H1 (cell line): Measurements from ENCODE around the gene LCOR. TPM values are rescaled to one million over a fixed set of nuclear protein-coding genes. Genes with fewer than 3 reads are reported as not detected.

Experiments
- CTCF ChIA-PET: fragments of 300-600 bp; sonication (Branson Sonifier 250); formaldehyde crosslinking; loops from one replicate; lab custom pipeline; 2021; ENCODE audit not compliant: partially characterized antibody; lab: Charles Lee
- POLR2A ChIA-PET: fragments of 300-600 bp; sonication (Branson Sonifier 250); formaldehyde crosslinking; loops from one replicate; lab custom pipeline; 2021; ENCODE audit warnings: inconsistent platforms; ENCODE audit not compliant: partially characterized antibody; lab: Charles Lee
- DNase-seq, 2 experiments: peaks; one replicate each; pipeline versions ENCODE4 v3.0.0 to v3.0.0-alpha.2; 2010 to 2022; ENCODE audit warnings: low spot score in 2 of 2, low read depth in 1 of 2, mixed read lengths in 1 of 2
- FAIRE-seq: peaks from 2 replicates; lab custom pipeline; 2011; peaks lifted over from hg19 to GRCh38; lab: Jason Lieb, UNC
- H2AFZ ChIP-seq: 2 replicates; pipeline ENCODE4 v1.8.1; 2012; ENCODE audit warnings: low read length, inconsistent platforms
- H2AK5ac ChIP-seq: 2 replicates; pipeline ENCODE4 v1.6.1; 2013; ENCODE audit warnings: low read depth, low read length
- H2BK120ac ChIP-seq: replicated peaks from 2 replicates; pipeline ENCODE3; 2013; ENCODE audit warnings: low read depth, low read length, inconsistent platforms
- H2BK12ac ChIP-seq: 2 replicates; pipeline ENCODE4 v1.6.1; 2013; ENCODE audit warnings: low read depth, low read length
- H2BK15ac ChIP-seq: 2 replicates; pipeline ENCODE4 v1.6.1; 2013; ENCODE audit warnings: low read length
- H2BK20ac ChIP-seq: 2 replicates; pipeline ENCODE4 v1.6.1; 2013; ENCODE audit warnings: low read length
- H2BK5ac ChIP-seq: 2 replicates; pipeline ENCODE4 v1.6.1; 2013; ENCODE audit warnings: low read depth, low read length
- H3K14ac ChIP-seq: 2 replicates; pipeline ENCODE4 v1.6.1; 2013; ENCODE audit warnings: inconsistent platforms; ENCODE audit not compliant: insufficient read length
- H3K18ac ChIP-seq: 2 replicates; pipeline ENCODE4 v1.6.1; 2013; ENCODE audit warnings: low read length; ENCODE audit errors: extremely low read depth
- H3K23ac ChIP-seq: 2 replicates; pipeline ENCODE4 v1.6.1; 2013; ENCODE audit warnings: inconsistent platforms; ENCODE audit not compliant: insufficient read length
- H3K23me2 ChIP-seq: 2 replicates; pipeline ENCODE4 v1.6.1; 2013; ENCODE audit warnings: low read depth, low read length
- H3K27ac ChIP-seq: 2 replicates; pipeline ENCODE4 v1.6.1; 2011; ENCODE audit warnings: low read depth, low read length, inconsistent platforms
- H3K27me3 ChIP-seq, 4 experiments: replicated peaks in 1 of 4; 1 replicate in 1 of 4; 2 replicates in 3 of 4; pipeline versions ENCODE4 v1.6.1 to v1.8.1; 2011 to 2013; ENCODE audit warnings: low read length in 3 of 4, mild to moderate bottlenecking in 3 of 4, inconsistent platforms in 2 of 4, mixed read lengths in 2 of 4, moderate library complexity in 1 of 4; ENCODE audit not compliant: control insufficient read depth in 3 of 4, insufficient read depth in 3 of 4; ENCODE audit errors: extremely low read depth in 1 of 4
- H3K36me3 ChIP-seq, 4 experiments: 2 replicates each; pipeline versions ENCODE4 v1.6.1 to v1.8.1; 2011 to 2013; ENCODE audit warnings: mild to moderate bottlenecking in 4 of 4, low read length in 3 of 4, moderate library complexity in 2 of 4, control low read depth in 1 of 4, inconsistent platforms in 1 of 4; ENCODE audit not compliant: insufficient read depth in 4 of 4, control insufficient read depth in 2 of 4
- H3K4ac ChIP-seq: replicated peaks from 2 replicates; pipeline ENCODE3; 2013; ENCODE audit warnings: low read length, low read depth, mixed read lengths, inconsistent platforms; ENCODE audit not compliant: insufficient read length
- H3K4me1 ChIP-seq, 4 experiments: replicated peaks in 1 of 4; 1 replicate in 1 of 4; 2 replicates in 3 of 4; pipeline versions ENCODE4 v1.6.1 to v1.8.1; 2011 to 2013; ENCODE audit warnings: low read length in 3 of 4, inconsistent platforms in 2 of 4, mixed read lengths in 1 of 4; ENCODE audit not compliant: insufficient read depth in 4 of 4, control insufficient read depth in 3 of 4
- H3K4me2 ChIP-seq, 2 experiments: 2 replicates each; pipeline versions ENCODE4 v1.6.1 to v1.8.1; 2011 to 2013; ENCODE audit warnings: low read depth in 2 of 2, low read length in 2 of 2, control low read depth in 1 of 2, inconsistent platforms in 1 of 2, mild to moderate bottlenecking in 1 of 2; ENCODE audit not compliant: insufficient read depth in 1 of 2
- H3K4me3 ChIP-seq, 4 experiments: fragments of 200-600, 300-600 bp in 1 of 4; sonication (generic), shearing (Covaris generic), sonication (Bioruptor Twin) in 1 of 4; 2 replicates each; pipeline versions ENCODE4 v1.5.1 to v1.8.1; 2011 to 2016; ENCODE audit warnings: low read length in 4 of 4, low read depth in 3 of 4, control low read depth in 2 of 4, inconsistent platforms in 2 of 4, mild to moderate bottlenecking in 2 of 4, mixed read lengths in 1 of 4, moderate library complexity in 1 of 4; ENCODE audit not compliant: insufficient read depth in 2 of 4; ENCODE audit errors: extremely low read depth in 1 of 4
- H3K56ac ChIP-seq: replicated peaks from 2 replicates; pipeline ENCODE3; 2013; ENCODE audit warnings: low read depth, mild to moderate bottlenecking, mixed read lengths, low read length, inconsistent platforms; ENCODE audit not compliant: insufficient read length
- H3K79me1 ChIP-seq: 2 replicates; pipeline ENCODE4 v1.6.1; 2013; ENCODE audit warnings: low read depth, low read length, control low read depth
- H3K79me2 ChIP-seq, 2 experiments: 2 replicates each; pipeline versions ENCODE4 v1.6.1 to v1.8.1; 2012 to 2013; ENCODE audit warnings: low read length in 2 of 2, mild to moderate bottlenecking in 2 of 2, inconsistent platforms in 1 of 2; ENCODE audit not compliant: insufficient read depth in 2 of 2, control insufficient read depth in 1 of 2
- H3K9ac ChIP-seq, 4 experiments: replicated peaks in 1 of 4; 1 replicate in 1 of 4; 2 replicates in 3 of 4; pipeline versions ENCODE4 v1.6.1 to v1.8.1; 2011 to 2013; ENCODE audit warnings: low read depth in 3 of 4, low read length in 3 of 4, control low read depth in 2 of 4, mild to moderate bottlenecking in 2 of 4, moderate library complexity in 2 of 4, inconsistent platforms in 1 of 4; ENCODE audit errors: extremely low read depth in 1 of 4
- H3K9me3 ChIP-seq, 2 experiments: 2 replicates each; pipeline versions ENCODE4 v1.6.1 to v1.8.1; 2012 to 2013; ENCODE audit warnings: mild to moderate bottlenecking in 2 of 2, moderate library complexity in 2 of 2, control low read depth in 1 of 2, inconsistent platforms in 1 of 2, low read depth in 1 of 2, low read length in 1 of 2, mixed read lengths in 1 of 2; ENCODE audit not compliant: insufficient read depth in 2 of 2
- H4K20me1 ChIP-seq, 2 experiments: replicated peaks in 1 of 2; 2 replicates each; pipeline versions ENCODE3 to v1.8.1; 2011 to 2013; ENCODE audit warnings: inconsistent platforms in 2 of 2, low read length in 2 of 2, mild to moderate bottlenecking in 1 of 2; ENCODE audit not compliant: insufficient read depth in 2 of 2, control insufficient read depth in 1 of 2
- H4K5ac ChIP-seq: 2 replicates; pipeline ENCODE4 v1.6.1; 2013; ENCODE audit warnings: low read length, low read depth, mixed read lengths, inconsistent platforms; ENCODE audit not compliant: insufficient read length
- H4K8ac ChIP-seq: 2 replicates; pipeline ENCODE4 v1.8.0; 2013; ENCODE audit warnings: mild to moderate bottlenecking, moderate library complexity, low read length, inconsistent platforms; ENCODE audit not compliant: insufficient read depth; ENCODE audit errors: extremely low read depth
- H4K91ac ChIP-seq: replicated peaks from 2 replicates; pipeline ENCODE3; 2013; ENCODE audit warnings: low read length, mixed read lengths, inconsistent platforms; ENCODE audit not compliant: insufficient read length
- CEBPB ChIP-seq: IDR thresholded peaks from 2 replicates; pipeline ENCODE4 v1.6.1; 2012; ENCODE audit warnings: low read depth, low read length
- CHD1 ChIP-seq: IDR thresholded peaks from 2 replicates; pipeline ENCODE4 v1.6.1; 2012; ENCODE audit warnings: low read depth, low read length, improper control_type of control experiment
- KDM5A ChIP-seq: fragments of 200-600 bp; IDR thresholded peaks from 2 replicates; pipeline ENCODE4 v1.7.1; 2012; ENCODE audit warnings: mild to moderate bottlenecking, low read length, inconsistent platforms, mixed read lengths
- MAFK ChIP-seq: IDR thresholded peaks from 2 replicates; pipeline ENCODE4 v1.6.1; 2012; ENCODE audit warnings: low read depth, mild to moderate bottlenecking, improper control_type of control experiment, low read length
- NRF1 ChIP-seq: IDR thresholded peaks from 2 replicates; pipeline ENCODE4 v1.6.1; 2011; ENCODE audit warnings: mild to moderate bottlenecking, low read depth, low read length, improper control_type of control experiment
- RXRA ChIP-seq: IDR thresholded peaks from 2 replicates; pipeline ENCODE4 v1.6.1; 2011; ENCODE audit warnings: low read depth, mild to moderate bottlenecking, low read length, moderate library complexity; ENCODE audit not compliant: insufficient read depth
- SIX5 ChIP-seq: IDR thresholded peaks from 2 replicates; pipeline ENCODE4 v1.6.1; 2011; ENCODE audit warnings: mild to moderate bottlenecking, low read depth, low read length
- SUZ12 ChIP-seq: fragments of 200-600 bp; sonication (generic); IDR thresholded peaks from 2 replicates; pipeline ENCODE4 v1.6.1; 2012; ENCODE audit warnings: mild to moderate bottlenecking, inconsistent platforms, low read length, moderate library complexity, mixed read lengths
- TEAD4 ChIP-seq: IDR thresholded peaks from 2 replicates; pipeline ENCODE4 v1.6.1; 2012; ENCODE audit warnings: low read depth, low read length, inconsistent platforms, mixed read lengths
- WGBS, 2 experiments: shearing (Covaris generic) in 1 of 2; methylation state at CpG; one replicate each; pipeline versions ENCODE4 v1.1.6 to v1.1.7; 2013 to 2015; ENCODE audit warnings: low lambda C conversion rate in 2 of 2, mixed read lengths in 2 of 2, inconsistent platforms in 1 of 2, low coverage in 1 of 2, missing lambda C conversion rate in 1 of 2; ENCODE audit not compliant: insufficient replicate concordance in 2 of 2, insufficient coverage in 1 of 2, insufficient read length in 1 of 2; ENCODE audit errors: extremely low coverage in 1 of 2, missing lambda C conversion rate in 1 of 2; 5-methylcytosine and 5-hydroxymethylcytosine counted together
- polyA plus RNA-seq, 7 experiments: library from polyadenylated mRNA; depleted of rRNA in 3 of 7; stranded (reverse) in 5 of 7; unstranded in 2 of 7; fragments of >200 nt in 5 of 7; fragments of 200-250 nt in 2 of 7; gene quantifications; 1 replicate in 5 of 7; 2 replicates in 1 of 7; 4 replicates in 1 of 7; pipeline versions ENCODE4 v1.2.1 to v1.2.3, GENCODE V29; 2011 to 2013; ENCODE audit warnings: missing spikeins in 2 of 7, mixed read lengths in 2 of 7
- total RNA-seq: library from RNA; stranded (reverse); fragmentation: NEBNext Ultra II Directional; extraction: Animal tissue kit (Norgen Biotek cat#: 25700); gene quantifications from 2 replicates; pipeline ENCODE4 v1.2.1, GENCODE V29; 2021
- TF ChIP-seq, protein P1 (sequence below): IDR thresholded peaks from 2 replicates; pipeline ENCODE4 v1.6.1; 2012; ENCODE audit warnings: inconsistent platforms
- TF ChIP-seq, protein P2 (sequence below): IDR thresholded peaks from 2 replicates; pipeline ENCODE4 v1.6.1; 2011; ENCODE audit warnings: low read length, improper control_type of control experiment

LCOR gene
- total and polyA plus RNA-seq, 2 of the 8 experiments (the other 6 are each of a cell fraction or from before 2014, with no cell fraction given) = 4.7 to 25.5 TPM

DNA sequence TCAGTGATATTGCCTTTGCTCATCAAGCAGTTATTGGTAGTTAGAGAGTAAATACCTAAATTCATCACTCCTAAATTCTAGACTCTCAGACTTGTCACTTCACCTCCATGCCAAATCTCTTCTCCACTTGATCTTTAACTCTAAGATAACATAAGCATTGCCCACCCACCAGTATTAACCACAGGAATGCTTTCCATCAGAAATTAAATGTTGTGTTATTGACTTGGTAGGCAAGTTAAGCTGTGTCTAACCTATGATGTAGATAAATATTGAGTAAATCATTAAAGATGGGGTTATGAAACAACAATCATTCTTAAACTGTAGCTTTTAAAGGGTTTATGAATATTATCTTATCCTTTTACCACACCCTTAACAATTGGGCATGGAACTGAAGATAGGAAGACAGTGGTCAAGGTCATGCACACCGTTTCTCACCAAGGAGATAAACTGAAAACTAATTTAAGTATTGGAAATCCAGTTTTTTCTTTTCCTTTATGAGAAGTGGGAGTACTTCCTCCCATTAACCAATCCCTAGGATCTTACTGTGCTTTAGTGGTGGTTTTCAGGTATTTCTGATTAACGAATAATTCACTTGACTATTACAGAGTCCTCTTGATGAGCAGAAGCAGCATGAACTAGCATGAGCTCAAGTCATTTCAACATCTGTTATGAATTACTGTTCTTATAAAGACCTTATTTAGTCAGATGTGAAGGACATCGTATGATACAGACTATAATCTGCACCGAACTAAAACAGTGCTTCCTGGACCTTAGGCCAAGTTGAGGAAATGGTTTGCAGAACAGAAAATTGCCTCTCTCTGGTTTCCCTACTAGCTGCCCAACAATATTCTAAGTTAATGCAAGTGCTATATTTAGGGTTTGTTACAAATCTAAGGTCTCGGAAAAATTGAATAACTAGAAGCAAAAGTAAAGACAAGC is 142.0 kb downstream of the LCOR start:
- ChIA-PET CTCF (interaction anchor here (1.3 to 4.1 kb wide), 2 partner anchors 51 to 63 kb away, joined by 5 to 16 read pairs; no protein-coding TSS in a partner anchor), POLR2A (no interaction called here)
- no peak for DNase-seq
- Histone ChIP-seq H4K8ac (no peak overlapping the region), H3K4me3 (no peak overlapping the region), H3K9ac (no peak overlapping the region), H3K14ac (no peak overlapping the region), H3K79me2 (no peaks in the 10 kb centered on the region), H3K23ac (no peak overlapping the region), H2BK12ac (no peak overlapping the region), H3K56ac (no peak overlapping the region), H2BK15ac (no peak overlapping the region), H3K4me1 (no peaks in the 10 kb centered on the region), H4K91ac (no peak overlapping the region), H3K18ac (no peak overlapping the region), H3K27ac (no peak overlapping the region), H3K9me3 (no peaks in the 10 kb centered on the region), H2AFZ (no peak overlapping the region), H2BK120ac (no peak overlapping the region), H2BK5ac (no peak overlapping the region), H2BK20ac (no peak overlapping the region), H3K4ac (no peak overlapping the region), H4K5ac (no peak overlapping the region), H3K79me1 (no peaks in the 10 kb centered on the region), H3K4me2 (no peak overlapping the region), H3K23me2 (no peaks in the 10 kb centered on the region), H3K27me3 (no peaks in the 10 kb centered on the region), H3K36me3 (no peaks in the 10 kb centered on the region), H4K20me1 (no peaks in the 10 kb centered on the region), H2AK5ac (no peak overlapping the region)
- 88% methylated on average over 5 of the region's 5 CpGs; no CpG with 5 or more reads in 1 of the 2 experiments for WGBS, 2 experiments
- no peak for FAIRE-seq
- no peak for TF ChIP-seq MAFK
- no peak for TF ChIP-seq NRF1
- no peak for TF ChIP-seq RXRA
- no peak for TF ChIP-seq SIX5
- TF ChIP-seq SUZ12 = no peak
- TF ChIP-seq KDM5A = no peak
- TF ChIP-seq, protein P1, sequence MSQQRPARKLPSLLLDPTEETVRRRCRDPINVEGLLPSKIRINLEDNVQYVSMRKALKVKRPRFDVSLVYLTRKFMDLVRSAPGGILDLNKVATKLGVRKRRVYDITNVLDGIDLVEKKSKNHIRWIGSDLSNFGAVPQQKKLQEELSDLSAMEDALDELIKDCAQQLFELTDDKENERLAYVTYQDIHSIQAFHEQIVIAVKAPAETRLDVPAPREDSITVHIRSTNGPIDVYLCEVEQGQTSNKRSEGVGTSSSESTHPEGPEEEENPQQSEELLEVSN = no peak
- no peak for TF ChIP-seq CHD1
- TF ChIP-seq, protein P2, sequence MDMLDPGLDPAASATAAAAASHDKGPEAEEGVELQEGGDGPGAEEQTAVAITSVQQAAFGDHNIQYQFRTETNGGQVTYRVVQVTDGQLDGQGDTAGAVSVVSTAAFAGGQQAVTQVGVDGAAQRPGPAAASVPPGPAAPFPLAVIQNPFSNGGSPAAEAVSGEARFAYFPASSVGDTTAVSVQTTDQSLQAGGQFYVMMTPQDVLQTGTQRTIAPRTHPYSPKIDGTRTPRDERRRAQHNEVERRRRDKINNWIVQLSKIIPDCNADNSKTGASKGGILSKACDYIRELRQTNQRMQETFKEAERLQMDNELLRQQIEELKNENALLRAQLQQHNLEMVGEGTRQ = no peak
- TF ChIP-seq CEBPB = no peak
- no peak for TF ChIP-seq TEAD4
